ENCODE results near the gene GNAQ. TPM values are rescaled to one million over a fixed set of nuclear protein-coding genes. Genes with fewer than 3 reads are reported as not detected.

The GNAQ gene
- total RNA-seq, 5 donors from 2014 or later (not counting 1 experiment from before 2014, with no cell fraction given): 29.3 to 48.4 (median 38.3) TPM

- ChIA-PET CTCF (interaction anchor here in 1 of 2 donors (0.5 kb wide), 1 partner anchor 10 kb away, joined by 3 read pairs; no protein-coding TSS in a partner anchor), POLR2A (no interaction called here)
- Histone ChIP-seq H3K27me3 (replicated peaks in 1 of 2; ENCODE audit: control insufficient read depth in 2 of 2, extremely low read depth in 1 of 2, insufficient read depth in 2 of 2, low read length in 1 of 2) (no peaks in the 10 kb centered on the region), H3K36me3 (ENCODE audit: control insufficient read depth in 2 of 2, extremely low read depth in 1 of 2, insufficient read depth in 1 of 2, low read length in 1 of 2) (no peaks in the 10 kb centered on the region), H3K27ac (ENCODE audit: low read length) (no peak overlapping the region), H3K4me1 (ENCODE audit: control insufficient read depth in 1 of 2, extremely low read depth in 1 of 2, insufficient read depth in 2 of 2, low read length in 2 of 2) (no peaks in the 10 kb centered on the region), H3K9me3 (no peaks in the 10 kb centered on the region), H3K4me3 (ENCODE audit: control insufficient read depth in 1 of 2, extremely low read depth in 1 of 2, low read length in 1 of 2) (no peak overlapping the region)
- peaks cover 0 to 11% (median 4%) of the 10 kb centered on the region in 3 donors for H3K9me3 Mint-ChIP-seq
- H3K4me3 Mint-ChIP-seq: no peak overlapping the region
- no peak overlapping the region for H3K27ac Mint-ChIP-seq
- no CpG with 5 or more reads among the region's 3 CpGs for WGBS (ENCODE audit: insufficient coverage)
- peaks cover 0 to 2% (median 0%) of the 10 kb centered on the region in 3 donors for H3K4me1 Mint-ChIP-seq
- ATAC-seq (replicated peaks in 1 of 4): no peak
- H3K27me3 Mint-ChIP-seq: no peaks in the 10 kb centered on the region
- no peak for DNase-seq
- peaks cover 36% of the 10 kb centered on the region for H3K36me3 Mint-ChIP-seq
Observed at GRCh38 chr9:77759391-77759790, 272.2 kb downstream of the GNAQ start.

- Mint-ChIP-seq H3K27ac (no peak overlapping the region), H3K4me1 (peaks cover 6 to 9% (median 8%) of the 10 kb centered on the region in 3 donors), H3K36me3 (peaks cover 28% of the 10 kb centered on the region), H3K4me3 (no peak overlapping the region), H3K27me3 (no peaks in the 10 kb centered on the region), H3K9me3 (peaks cover 0 to 11% (median 4%) of the 10 kb centered on the region in 3 donors)
- no peaks in the 10 kb centered on the region for H3K27me3 ChIP-seq (replicated peaks in 1 of 2; ENCODE audit: control insufficient read depth in 2 of 2, extremely low read depth in 1 of 2, insufficient read depth in 2 of 2, low read length in 1 of 2)
- no peak overlapping the region for H3K4me3 ChIP-seq (ENCODE audit: control insufficient read depth in 1 of 2, extremely low read depth in 1 of 2, low read length in 1 of 2)
- ATAC-seq (replicated peaks in 1 of 4) (no peak), DNase-seq (no peak)
- ChIA-PET POLR2A (no interaction called here), CTCF (no interaction called here)
- WGBS (ENCODE audit: insufficient coverage): no CpG with 5 or more reads among the region's 1 CpG
- no peaks in the 10 kb centered on the region for H3K4me1 ChIP-seq (ENCODE audit: control insufficient read depth in 1 of 2, extremely low read depth in 1 of 2, insufficient read depth in 2 of 2, low read length in 2 of 2)
- H3K27ac ChIP-seq (ENCODE audit: low read length): no peak overlapping the region
- no peaks in the 10 kb centered on the region for H3K36me3 ChIP-seq (ENCODE audit: control insufficient read depth in 2 of 2, extremely low read depth in 1 of 2, insufficient read depth in 1 of 2, low read length in 1 of 2)
- no peaks in the 10 kb centered on the region for H3K9me3 ChIP-seq
Observed at GRCh38 chr9:77756449-77756848, 275.2 kb downstream of the GNAQ start.

- no peak overlapping the region for H3K4me3 ChIP-seq (ENCODE audit: control insufficient read depth in 1 of 2, extremely low read depth in 1 of 2, low read length in 1 of 2)
- no peaks in the 10 kb centered on the region for H3K4me1 ChIP-seq (ENCODE audit: control insufficient read depth in 1 of 2, extremely low read depth in 1 of 2, insufficient read depth in 2 of 2, low read length in 2 of 2)
- no peaks in the 10 kb centered on the region for H3K27me3 ChIP-seq (replicated peaks in 1 of 2; ENCODE audit: control insufficient read depth in 2 of 2, extremely low read depth in 1 of 2, insufficient read depth in 2 of 2, low read length in 1 of 2)
- Mint-ChIP-seq H3K27me3 (no peaks in the 10 kb centered on the region), H3K4me3 (no peak overlapping the region), H3K4me1 (peaks cover 8 to 13% (median 12%) of the 10 kb centered on the region in 3 donors), H3K9me3 (peaks cover 0 to 11% (median 4%) of the 10 kb centered on the region in 3 donors), H3K36me3 (peaks cover 28% of the 10 kb centered on the region), H3K27ac (peak overlapping the region in 1 of 2 donors; percentile 44)
- POLR2A ChIA-PET: no interaction called here
- H3K27ac ChIP-seq (ENCODE audit: low read length): no peak overlapping the region
- DNase-seq (no peak), ATAC-seq (replicated peaks in 1 of 4) (no peak)
- whole genome bisulfite sequencing (ENCODE audit: insufficient coverage): no CpG with 5 or more reads among the region's 9 CpGs
- no peaks in the 10 kb centered on the region for H3K9me3 ChIP-seq
- no peaks in the 10 kb centered on the region for H3K36me3 ChIP-seq (ENCODE audit: control insufficient read depth in 2 of 2, extremely low read depth in 1 of 2, insufficient read depth in 1 of 2, low read length in 1 of 2)
- CTCF ChIA-PET: interaction anchor here in 1 of 2 donors (0.7 kb wide), 1 partner anchor 135 kb away, joined by 6 read pairs; no protein-coding TSS in a partner anchor
Observed at GRCh38 chr9:77753180-77753579, 278.4 kb downstream of the GNAQ start.

GRCh38 chr9:77752554-77752953, 279.1 kb downstream of the GNAQ start:
- Mint-ChIP-seq H3K27me3 (no peaks in the 10 kb centered on the region), H3K4me3 (no peak overlapping the region), H3K4me1 (peaks cover 12 to 18% (median 17%) of the 10 kb centered on the region in 3 donors), H3K36me3 (peaks cover 26% of the 10 kb centered on the region), H3K27ac (no peak overlapping the region), H3K9me3 (peaks cover 0 to 10% (median 4%) of the 10 kb centered on the region in 3 donors)
- Histone ChIP-seq H3K36me3 (ENCODE audit: control insufficient read depth in 2 of 2, extremely low read depth in 1 of 2, insufficient read depth in 1 of 2, low read length in 1 of 2) (no peaks in the 10 kb centered on the region), H3K4me1 (ENCODE audit: control insufficient read depth in 1 of 2, extremely low read depth in 1 of 2, insufficient read depth in 2 of 2, low read length in 2 of 2) (peaks cover 0 to under 1% of the 10 kb centered on the region in 2 experiments), H3K4me3 (ENCODE audit: control insufficient read depth in 1 of 2, extremely low read depth in 1 of 2, low read length in 1 of 2) (no peak overlapping the region), H3K9me3 (no peaks in the 10 kb centered on the region), H3K27ac (ENCODE audit: low read length) (no peak overlapping the region), H3K27me3 (replicated peaks in 1 of 2; ENCODE audit: control insufficient read depth in 2 of 2, extremely low read depth in 1 of 2, insufficient read depth in 2 of 2, low read length in 1 of 2) (no peaks in the 10 kb centered on the region)
- no peak for ATAC-seq (replicated peaks in 1 of 4)
- WGBS (ENCODE audit: insufficient coverage): no CpG with 5 or more reads among the region's 1 CpG
- DNase-seq: no peak
- ChIA-PET POLR2A (no interaction called here), CTCF (interaction anchor here in 1 of 2 donors (0.7 kb wide), 1 partner anchor 135 kb away, joined by 6 read pairs; no protein-coding TSS in a partner anchor)

- Histone ChIP-seq H3K27ac (ENCODE audit: low read length) (no peak overlapping the region), H3K4me3 (ENCODE audit: control insufficient read depth in 1 of 2, extremely low read depth in 1 of 2, low read length in 1 of 2) (no peak overlapping the region), H3K9me3 (no peaks in the 10 kb centered on the region), H3K27me3 (replicated peaks in 1 of 2; ENCODE audit: control insufficient read depth in 2 of 2, extremely low read depth in 1 of 2, insufficient read depth in 2 of 2, low read length in 1 of 2) (no peaks in the 10 kb centered on the region), H3K36me3 (ENCODE audit: control insufficient read depth in 2 of 2, extremely low read depth in 1 of 2, insufficient read depth in 1 of 2, low read length in 1 of 2) (no peaks in the 10 kb centered on the region), H3K4me1 (ENCODE audit: control insufficient read depth in 1 of 2, extremely low read depth in 1 of 2, insufficient read depth in 2 of 2, low read length in 2 of 2) (peaks cover 0 to 5% of the 10 kb centered on the region in 2 experiments)
- 100% methylated on average over 1 of the region's 8 CpGs for WGBS (ENCODE audit: insufficient coverage)
- H3K9me3 Mint-ChIP-seq: no peaks in the 10 kb centered on the region
- DNase-seq: peak in 4 of 35 experiments; percentile 3 to 37 (median 8)
- peaks cover 21 to 25% (median 23%) of the 10 kb centered on the region in 3 donors for H3K4me1 Mint-ChIP-seq
- CTCF ChIA-PET: interaction anchor here (0.6 to 1.1 kb wide), 7 partner anchors 203 to 599 kb away, joined by 3 to 5 read pairs (median 3); no protein-coding TSS in a partner anchor
- H3K27me3 Mint-ChIP-seq: no peaks in the 10 kb centered on the region
- peak overlapping the region in 1 of 2 donors; percentile 46 for H3K27ac Mint-ChIP-seq
- ATAC-seq (replicated peaks in 1 of 4): peak in 2 of 4 experiments; percentile 38 to 55
- no peak overlapping the region for H3K4me3 Mint-ChIP-seq
- peaks cover 20% of the 10 kb centered on the region for H3K36me3 Mint-ChIP-seq
- POLR2A ChIA-PET: interaction anchor here in 1 of 2 donors (0.6 kb wide), 1 partner anchor 136 kb away, joined by 8 read pairs; no protein-coding TSS in a partner anchor
Observed at GRCh38 chr9:77751341-77752091, 280.1 kb downstream of the GNAQ start.

GRCh38 chr9:77750981-77751340, 280.6 kb downstream of the GNAQ start:
- H3K36me3 Mint-ChIP-seq: peaks cover 21% of the 10 kb centered on the region
- H3K4me3 ChIP-seq (ENCODE audit: control insufficient read depth in 1 of 2, extremely low read depth in 1 of 2, low read length in 1 of 2): no peak overlapping the region
- no peak overlapping the region for H3K27ac ChIP-seq (ENCODE audit: low read length)
- 100% methylated on average over 1 of the region's 1 CpG for WGBS (ENCODE audit: insufficient coverage)
- no peaks in the 10 kb centered on the region for H3K27me3 ChIP-seq (replicated peaks in 1 of 2; ENCODE audit: control insufficient read depth in 2 of 2, extremely low read depth in 1 of 2, insufficient read depth in 2 of 2, low read length in 1 of 2)
- H3K27ac Mint-ChIP-seq: no peak overlapping the region
- ATAC-seq (replicated peaks in 1 of 4) (no peak), DNase-seq (no peak)
- H3K9me3 Mint-ChIP-seq: no peaks in the 10 kb centered on the region
- POLR2A ChIA-PET: no interaction called here
- no peaks in the 10 kb centered on the region for H3K27me3 Mint-ChIP-seq
- CTCF ChIA-PET: interaction anchor here (0.8 to 1.1 kb wide), 5 partner anchors 204 to 441 kb away, joined by 3 to 5 read pairs (median 3); no protein-coding TSS in a partner anchor
- no peaks in the 10 kb centered on the region for H3K36me3 ChIP-seq (ENCODE audit: control insufficient read depth in 2 of 2, extremely low read depth in 1 of 2, insufficient read depth in 1 of 2, low read length in 1 of 2)
- H3K4me1 Mint-ChIP-seq: peaks cover 27 to 31% (median 29%) of the 10 kb centered on the region in 3 donors
- peaks cover 0 to 8% of the 10 kb centered on the region in 2 experiments for H3K4me1 ChIP-seq (ENCODE audit: control insufficient read depth in 1 of 2, extremely low read depth in 1 of 2, insufficient read depth in 2 of 2, low read length in 2 of 2)
- H3K9me3 ChIP-seq: no peaks in the 10 kb centered on the region
- no peak overlapping the region for H3K4me3 Mint-ChIP-seq
